Fibroblast of pulmonary artery (primary cell): Measurements from ENCODE around the gene PLEK.

Experiments used
- DNase-seq: peaks from one replicate; pipeline ENCODE4 v3.0.0-alpha.2; 2010; ENCODE audit warnings: low read depth
- H3K4me3 ChIP-seq: replicated peaks from 2 replicates; pipeline ENCODE4 v1.5.1; 2011; ENCODE audit warnings: low read depth, mild to moderate bottlenecking, control low read depth, low read length, moderate library complexity
- CTCF ChIP-seq: IDR thresholded peaks from 2 replicates; pipeline ENCODE4 v1.5.1; 2011; ENCODE audit warnings: mild to moderate bottlenecking, control low read depth, low read length, inconsistent platforms; ENCODE audit errors: missing control alignments

Gene PLEK

DNA sequence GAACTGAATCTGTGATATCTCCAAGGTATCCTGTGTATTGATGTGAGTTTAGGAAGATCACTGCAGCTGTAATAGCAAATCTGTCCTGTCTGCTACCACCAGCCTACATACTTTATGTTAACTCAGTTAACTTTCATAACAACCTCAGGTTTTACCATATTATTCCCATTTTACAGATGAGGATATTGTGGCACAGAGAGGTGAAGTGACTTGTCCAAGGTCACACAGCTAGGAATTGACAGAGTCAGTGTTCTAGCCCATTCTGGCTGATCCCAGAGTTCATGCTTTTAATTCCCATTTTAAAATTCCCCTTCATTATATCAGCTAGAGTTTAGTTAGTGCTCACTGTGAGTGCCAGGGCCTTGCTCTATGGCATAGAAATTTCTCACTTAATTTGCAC is 49.4 kb downstream of the PLEK start:
- DNase-seq, result no peak
- TF ChIP-seq CTCF, result no peak
- H3K4me3 ChIP-seq, result no peak overlapping the region

- no peak for TF ChIP-seq CTCF
- DNase-seq, result no peak
- H3K4me3 ChIP-seq, result no peak overlapping the region
Measured at GRCh38 chr2:68414876-68415275, 49.8 kb downstream of the PLEK start.

DNA sequence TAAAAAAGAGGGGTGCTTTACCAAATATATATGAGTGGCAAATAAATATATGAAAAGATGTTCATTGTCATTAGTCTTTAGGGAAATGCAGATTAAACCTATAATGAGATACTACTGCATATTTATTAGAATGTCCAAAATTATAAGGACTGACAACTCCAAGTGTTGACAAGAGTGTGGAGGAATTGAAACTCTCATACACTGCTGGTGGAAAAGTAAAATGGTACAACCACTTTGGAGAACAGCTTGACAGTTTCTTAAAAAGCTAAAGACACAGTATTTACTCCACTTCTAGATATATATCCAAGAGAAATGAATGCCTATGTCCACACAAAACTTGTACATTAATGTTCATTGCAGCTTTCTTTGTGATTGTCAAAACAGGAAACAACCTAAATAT is 50.4 kb downstream of the PLEK start:
- H3K4me3 ChIP-seq, result no peak overlapping the region
- no peak for DNase-seq
- no peak for TF ChIP-seq CTCF

GRCh38 chr2:68416081-68416675 is 51.1 kb downstream of the PLEK start:
- TF ChIP-seq CTCF, result no peak
- H3K4me3 ChIP-seq, result no peak overlapping the region
- DNase-seq, result no peak

DNA sequence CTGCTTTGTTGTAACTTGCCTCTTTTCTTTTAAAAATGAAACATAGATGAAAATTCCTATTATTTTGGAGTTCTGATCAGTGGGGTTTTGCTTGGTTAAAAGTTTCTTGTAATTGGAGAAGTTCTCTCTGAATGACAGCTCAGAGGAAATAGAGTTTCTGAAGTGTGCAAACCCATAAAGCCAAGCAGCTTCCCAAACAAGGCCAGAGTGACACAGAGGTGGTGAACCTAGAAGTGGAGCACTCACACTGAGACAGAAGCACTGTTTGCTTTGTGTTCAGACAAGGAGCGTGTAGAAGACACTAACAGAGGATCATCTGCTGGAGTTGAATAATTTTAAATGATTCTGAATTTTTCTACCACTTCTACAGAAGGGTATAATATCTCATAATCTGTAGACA is 52.8 kb downstream of the PLEK start:
- no peak overlapping the region for H3K4me3 ChIP-seq
- no peak for DNase-seq
- TF ChIP-seq CTCF, result no peak

- TF ChIP-seq CTCF, result no peak
- H3K4me3 ChIP-seq, result no peak overlapping the region
- no peak for DNase-seq
Measured at GRCh38 chr2:68418419-68418818, 53.3 kb downstream of the PLEK start.

DNA sequence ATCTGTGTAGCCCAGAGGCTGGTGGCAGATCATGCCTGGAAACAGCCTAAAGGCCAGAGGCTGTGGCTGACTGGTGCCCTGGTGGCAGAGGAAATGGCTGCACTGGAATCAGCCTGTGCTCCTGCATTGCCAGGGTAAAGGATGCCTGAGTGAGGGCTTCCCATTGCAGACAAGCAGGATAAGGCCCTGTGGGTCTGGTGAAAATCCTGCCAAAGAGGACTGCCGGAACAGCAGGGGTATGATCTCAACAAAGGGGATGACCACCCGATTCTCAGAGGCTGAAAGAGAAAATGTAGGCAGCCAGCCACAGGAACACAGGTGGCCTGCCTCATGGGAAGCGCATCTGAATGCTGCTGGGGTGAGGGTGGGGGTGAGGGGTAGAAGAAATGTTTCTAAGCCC is 53.8 kb downstream of the PLEK start:
- DNase-seq, result no peak
- no peak overlapping the region for H3K4me3 ChIP-seq
- TF ChIP-seq CTCF, result no peak
